K562 (cell line): ENCODE measurements around the gene ACTL10. TPM values are rescaled to one million over a fixed set of nuclear protein-coding genes. Genes with fewer than 3 reads are reported as not detected.
A peak's percentile ranks its signal among the peaks of the same experiment; 100 is the strongest.

Experiments
- ATAC-seq: fragments of 200-7000 bp; cut with Tn5 transposase; 3 replicates; pipeline ENCODE4 v1.9.1; 2020; ENCODE audit warnings: moderate library complexity
- BruUV-seq: library from RNA; stranded (reverse); fragments of 400-500 nt; replicated peaks from 2 replicates; lab custom pipeline; 2021; lab: Mats Ljungman, UMichigan
- CTCF ChIA-PET: fragments of 300-600 bp; formaldehyde crosslinking; extraction: SDS; loops from one replicate; lab custom pipeline; 2021; ENCODE audit warnings: low intra/inter-chr PET ratio; lab: Yijun Ruan, JAX
- POLR2A ChIA-PET: fragments of 300-600, 350-650 bp; sonication (Branson Sonifier 250); formaldehyde crosslinking; extraction: SDS; loops from one replicate; lab custom pipeline; 2021; ENCODE audit warnings: antibody characterized with exemption, inconsistent platforms; lab: Yijun Ruan, JAX
- DNase-seq, 4 experiments: peaks; one replicate each; pipeline versions ENCODE4 v3.0.0 to v3.0.0-alpha.2; 2011 to 2018; ENCODE audit warnings: low spot score in 3 of 4, mixed read lengths in 3 of 4; ENCODE audit errors: extremely low read depth in 1 of 4
- FAIRE-seq: peaks from 2 replicates; lab custom pipeline; 2011; peaks lifted over from hg19 to GRCh38; lab: Jason Lieb, UNC
- H2AFZ ChIP-seq: 2 replicates; pipeline ENCODE4 v1.6.0; 2011; ENCODE audit warnings: low read depth, low read length, control low read depth, inconsistent platforms
- H3K27ac ChIP-seq: fragments of 200-600 bp; 3 replicates; pipeline ENCODE4 v1.8.0; 2011; ENCODE audit warnings: low read depth, mild to moderate bottlenecking, control low read depth, inconsistent platforms, low read length, moderate library complexity, mixed read lengths; ENCODE audit errors: extremely low read depth
- H3K27me3 ChIP-seq, 2 experiments: fragments of 300-600 bp in 1 of 2; 2 replicates in 1 of 2; 3 replicates in 1 of 2; pipeline versions ENCODE4 v1.6.0 to v1.8.0; 2011; ENCODE audit warnings: inconsistent platforms in 2 of 2, low read length in 2 of 2, mild to moderate bottlenecking in 1 of 2, mixed read lengths in 1 of 2, moderate library complexity in 1 of 2; ENCODE audit not compliant: control insufficient read depth in 2 of 2, insufficient read depth in 2 of 2
- H3K36me3 ChIP-seq: fragments of 300-600 bp; 3 replicates; pipeline ENCODE4 v1.8.0; 2011; ENCODE audit warnings: mild to moderate bottlenecking, low read length, inconsistent platforms; ENCODE audit not compliant: control insufficient read depth, insufficient read depth
- H3K4me1 ChIP-seq, 2 experiments: fragments of 200-600 bp in 1 of 2; replicated peaks in 1 of 2; 2 replicates in 1 of 2; 3 replicates in 1 of 2; pipeline versions ENCODE4 v1.5.1 to v1.8.0; 2011; ENCODE audit warnings: inconsistent platforms in 2 of 2, low read length in 2 of 2, mild to moderate bottlenecking in 1 of 2, mixed read lengths in 1 of 2, moderate library complexity in 1 of 2; ENCODE audit not compliant: control insufficient read depth in 2 of 2, insufficient read depth in 2 of 2
- H3K4me2 ChIP-seq: 2 replicates; pipeline ENCODE4 v1.6.1; 2011; ENCODE audit warnings: low read length, control low read depth, inconsistent platforms, mixed read lengths; ENCODE audit not compliant: insufficient read depth
- H3K4me3 ChIP-seq: fragments of 200-600 bp; sonication (generic), shearing (Covaris generic); 2 replicates; pipeline ENCODE4 v1.5.1; 2016; ENCODE audit warnings: control low read depth, inconsistent platforms
- H3K79me2 ChIP-seq: fragments of 200-600 bp; 3 replicates; pipeline ENCODE4 v1.8.0; 2011; ENCODE audit warnings: low read length, inconsistent platforms; ENCODE audit not compliant: control insufficient read depth, insufficient read depth
- H3K9ac ChIP-seq, 2 experiments: 2 replicates each; pipeline versions ENCODE4 v1.6.0 to v1.6.1; 2011; ENCODE audit warnings: low read depth in 2 of 2, low read length in 2 of 2, control low read depth in 1 of 2, inconsistent platforms in 1 of 2, mild to moderate bottlenecking in 1 of 2, mixed read lengths in 1 of 2; ENCODE audit not compliant: insufficient read depth in 1 of 2
- H3K9me1 ChIP-seq: one replicate; pipeline ENCODE4 v1.6.0; 2011; ENCODE audit warnings: inconsistent platforms, mild to moderate bottlenecking, low read length, moderate library complexity; ENCODE audit not compliant: control insufficient read depth, insufficient read depth
- H3K9me3 ChIP-seq: replicated peaks from 2 replicates; pipeline ENCODE4 v1.5.1; 2011; ENCODE audit warnings: low read depth, low read length, inconsistent platforms; ENCODE audit not compliant: control insufficient read depth, insufficient read depth
- H4K20me1 ChIP-seq: replicated peaks from 2 replicates; pipeline ENCODE4 v1.6.1; 2011; ENCODE audit warnings: low read length, inconsistent platforms, mixed read lengths; ENCODE audit not compliant: control insufficient read depth, insufficient read depth
- KLF1 ChIP-seq: fragments of 450-650 bp; IDR thresholded peaks from 2 replicates; pipeline ENCODE4 v1.6.1; 2016; ENCODE audit warnings: missing genetic modification characterization, missing compliant biosample characterization
- NFIC ChIP-seq: fragments of 450-650 bp; IDR thresholded peaks from 2 replicates; pipeline ENCODE4 v1.6.1; 2017; ENCODE audit warnings: mild to moderate bottlenecking, inconsistent platforms
- NFIX ChIP-seq: fragments of 250-450 bp; sonication (Bioruptor Pico); IDR thresholded peaks from 2 replicates; pipeline ENCODE4 v1.4.0; 2020; ENCODE audit warnings: low read depth, mild to moderate bottlenecking, moderate library complexity
- POLR2A ChIP-seq: fragments of 450-650 bp; conservative IDR thresholded peaks from 2 replicates; pipeline ENCODE4 v1.6.1; 2016
- POLR2AphosphoS2 ChIP-seq: IDR thresholded peaks from 2 replicates; pipeline ENCODE4 v1.6.1; 2012; ENCODE audit warnings: low read length, improper control_type of control experiment
- POLR2B ChIP-seq: fragments of 450-650 bp; IDR thresholded peaks from 2 replicates; pipeline ENCODE4 v1.6.1; 2018; ENCODE audit warnings: low read depth; ENCODE audit not compliant: partially characterized antibody
- POLR2G ChIP-seq: fragments of 200-400 bp; formaldehyde crosslinking; IDR thresholded peaks from 2 replicates; pipeline ENCODE4 v1.6.1; 2017; ENCODE audit warnings: low read depth, mild to moderate bottlenecking, antibody characterized with exemption, low read length, moderate library complexity
- PURB ChIP-seq: sonication (generic); formaldehyde crosslinking; IDR thresholded peaks from 2 replicates; pipeline ENCODE4 v1.9.0; 2021; ENCODE audit warnings: low read depth, mild to moderate bottlenecking, missing genetic modification reagents
- SIRT6 ChIP-seq: IDR thresholded peaks from one replicate; pipeline ENCODE4 v1.6.1; 2012; ENCODE audit warnings: low read depth, mild to moderate bottlenecking, control low read depth, inconsistent platforms, low read length, moderate library complexity
- TSHZ1 ChIP-seq: fragments of 250-450 bp; sonication (Bioruptor Pico); IDR thresholded peaks from 2 replicates; pipeline ENCODE4 v1.4.0; 2020; ENCODE audit warnings: mild to moderate bottlenecking, moderate library complexity
- ZEB2 ChIP-seq: fragments of 450-650 bp; IDR thresholded peaks from 2 replicates; pipeline ENCODE4 v1.6.1; 2016
- ZNF41 ChIP-seq: fragments of 250-450 bp; sonication (Bioruptor Pico); conservative IDR thresholded peaks from 2 replicates; pipeline ENCODE4 v1.4.0; 2020; ENCODE audit warnings: mild to moderate bottlenecking
- WGBS: fragments of 100-300 bp; shearing (Covaris generic); methylation state at CpG from one replicate; pipeline ENCODE4 v1.1.6; 2016; ENCODE audit warnings: low coverage, mixed read lengths; ENCODE audit not compliant: insufficient coverage; ENCODE audit errors: missing lambda C conversion rate; 5-methylcytosine and 5-hydroxymethylcytosine counted together
- in situ Hi-C: fragments of 300-500 bp; cut with MboI; formaldehyde crosslinking; loops from 4 replicates; pipeline ENCODE4 v1.15.0; 2018; ENCODE audit warnings: inconsistent platforms, mixed read lengths
- intact Hi-C: fragments of 100-400 bp; cut with micrococcal nuclease; formaldehyde crosslinking; loops from 2 replicates; pipeline ENCODE4 v1.14.2; 2022
- polyA plus RNA-seq, 8 experiments: library from polyadenylated mRNA; depleted of rRNA in 4 of 8; stranded (reverse) in 5 of 8; unstranded in 3 of 8; fragments of >200 nt; fragmentation: Nextera tagmentation in 2 of 8; fragmentation: Illumina TruSeq in 1 of 8; extraction: Ambion mirVana in 2 of 8; extraction: Trizol in 1 of 8; gene quantifications; 2 replicates each; pipeline versions ENCODE4 v1.2.1 to v1.2.3, GENCODE V29; 2011 to 2014; ENCODE audit warnings: inconsistent platforms in 1 of 8, missing spikeins in 1 of 8
- total RNA-seq, 7 experiments: library from RNA; depleted of rRNA in 6 of 7; stranded (reverse); fragments of >200 nt in 6 of 7; fragmentation: Illumina TruSeq in 2 of 7; extraction: Trizol in 2 of 7; gene quantifications; 2 replicates each; pipeline versions ENCODE4 v1.2.1 to v1.2.3, GENCODE V29; 2011 to 2021; ENCODE audit warnings: low replicate concordance in 1 of 7

The ACTL10 gene
- total and polyA plus RNA-seq, 9 of the 15 experiments (the other 6 are each of a cell fraction or from before 2014, with no cell fraction given): 0.07 to 0.14 TPM; not detected in 7

GRCh38 chr20:33653900-33654596 is 12.7 kb upstream of the ACTL10 start:
- peaks cover 6 to 37% of the 10 kb centered on the region in 2 experiments; a peak in 3 of 5 replicates for H3K4me1 ChIP-seq
- H2AFZ ChIP-seq: no peak overlapping the region
- no peak for FAIRE-seq
- H3K9me1 ChIP-seq: peaks cover 7% of the 10 kb centered on the region
- H3K9ac ChIP-seq: peak overlapping the region in 1 of 2 experiments; percentile 23; a peak in 1 of 4 replicates
- ChIA-PET CTCF (interaction anchor here (0.7 to 1.6 kb wide), 3 partner anchors 196 to 240 kb away, joined by 3 to 8 read pairs (median 4); no protein-coding TSS in a partner anchor), POLR2A (interaction anchor here (0.6 to 4.5 kb wide), 9 partner anchors 8 to 343 kb away, joined by 3 to 51 read pairs (median 3); partner anchors contain the start of gene ACTL10)
- peaks cover 28% of the 10 kb centered on the region; the same call in 1 of the 3 replicates for H3K36me3 ChIP-seq
- in situ Hi-C loops (loop anchor here (5.0 to 10.0 kb wide), 2 partner anchors 202 to 239 kb away; no protein-coding TSS in a partner anchor), intact Hi-C loops (loop anchor here (2.0 to 5.0 kb wide), 3 partner anchors 139 to 252 kb away; partner anchors contain the start of gene CDK5RAP1)
- TF ChIP-seq POLR2AphosphoS2 (peak; percentile 34), PURB (no peak), POLR2G (peak; percentile 70), SIRT6 (peak; percentile 17), NFIC (peak; percentile 95), ZEB2 (peak; percentile 57; the same call in 1 of the 2 replicates), ZNF41 (CRISPR knock-in tag) (no peak), KLF1 (0 out of 2 replicates have a peak, but pooled peaks have one; percentile 9), POLR2A (peak; percentile 19), TSHZ1 (CRISPR knock-in tag) (no peak), NFIX (CRISPR knock-in tag) (peak; percentile 56; the same call in 1 of the 2 replicates), POLR2B (peak; percentile 13)
- H3K27ac ChIP-seq: no peak overlapping the region
- H3K9me3 ChIP-seq: no peaks in the 10 kb centered on the region
- no TSS peak for BruUV-seq
- H3K4me3 ChIP-seq: no peak overlapping the region
- H4K20me1 ChIP-seq: peaks cover 18% of the 10 kb centered on the region; the same call in 1 of the 2 replicates
- H3K4me2 ChIP-seq: no peak overlapping the region
- no peaks in the 10 kb centered on the region for H3K27me3 ChIP-seq
- ATAC-seq: no peak
- DNase-seq: peak in 1 of 4 experiments; percentile 13
- H3K79me2 ChIP-seq: no peaks in the 10 kb centered on the region
- WGBS: 72% methylated on average over 11 of the region's 11 CpGs
